Measurements from ENCODE around the gene PABPN1L. TPM values are rescaled to one million over a fixed set of nuclear protein-coding genes. Genes with fewer than 3 reads are reported as not detected.

Gene PABPN1L, protein sequence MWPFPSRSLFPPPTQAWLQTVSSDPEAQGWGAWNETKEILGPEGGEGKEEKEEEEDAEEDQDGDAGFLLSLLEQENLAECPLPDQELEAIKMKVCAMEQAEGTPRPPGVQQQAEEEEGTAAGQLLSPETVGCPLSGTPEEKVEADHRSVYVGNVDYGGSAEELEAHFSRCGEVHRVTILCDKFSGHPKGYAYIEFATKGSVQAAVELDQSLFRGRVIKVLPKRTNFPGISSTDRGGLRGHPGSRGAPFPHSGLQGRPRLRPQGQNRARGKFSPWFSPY
- 0.57 TPM for total RNA-seq (2021; ENCODE audit: unreplicated experiment)
- 0.07 and 0.33 TPM in 2 replicates for polyA plus RNA-seq (2012)
- Bru-seq, nascent RNA = percentile 27 among the genes with signal in this experiment
- BruChase-seq, experiment 1, labeled RNA remaining after a 6-hour chase = percentile 26 among the genes with signal in this experiment
- percentile 34 among the genes with signal in this experiment for BruChase-seq, experiment 2, labeled RNA remaining after a 2-hour chase
- long read RNA-seq, partial matches to known transcripts = 0 of 1 reads
- long read RNA-seq, other reads (novel, unspliced or antisense) = 1 of 1 reads

DNA sequence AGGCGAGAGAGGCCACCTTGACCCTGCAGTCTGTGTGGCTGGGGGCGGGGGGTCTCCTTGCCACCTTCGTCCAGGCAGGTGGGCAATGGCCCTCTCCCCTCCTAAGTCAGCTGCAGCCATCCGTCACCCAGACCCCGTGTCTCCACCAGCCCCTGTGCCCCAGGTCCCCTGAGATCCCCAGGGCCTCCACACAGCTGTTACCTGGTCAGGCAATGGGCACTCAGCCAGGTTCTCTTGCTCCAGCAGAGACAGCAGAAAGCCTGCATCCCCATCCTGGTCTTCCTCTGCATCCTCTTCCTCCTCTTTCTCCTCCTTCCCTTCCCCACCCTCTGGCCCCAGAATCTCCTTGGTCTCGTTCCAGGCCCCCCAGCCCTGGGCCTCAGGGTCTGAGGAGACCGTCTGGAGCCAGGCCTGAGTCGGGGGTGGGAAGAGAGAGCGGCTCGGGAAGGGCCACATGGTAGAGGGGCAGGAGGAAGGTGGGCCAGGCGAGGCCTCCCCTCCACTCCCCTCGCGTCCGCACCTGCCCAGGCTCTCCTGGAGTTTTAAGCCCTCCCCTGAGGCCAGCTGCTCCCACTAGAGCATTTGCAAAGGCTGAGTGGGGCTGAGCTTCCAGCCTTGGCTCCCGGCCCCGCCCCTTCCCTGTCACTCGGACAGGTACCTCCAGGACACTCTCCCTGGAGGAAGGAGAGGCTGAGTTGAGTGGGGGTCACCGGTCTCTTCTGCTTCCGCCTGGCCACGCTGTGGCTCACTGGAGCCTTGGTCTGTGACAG, at the start of gene PABPN1L:
Gene PABPN1L (minus strand): TSS at position 510 of the 770 bp plus-strand sequence. CDS start 54 bp downstream, at position 456.
- ChIA-PET RAD21 (ENCODE audit: low non-redundant PET in 1 of 2, low total read pairs in 2 of 2, uncharacterized antibody in 2 of 2, unreplicated experiment in 2 of 2) (no interaction called here), CTCF (no interaction called here), POLR2A (no interaction called here)
- no TSS peak for BruUV-seq (replicated peaks)
- no peak for TF ChIP-seq JUND (IDR thresholded peaks at IDR 0.05)
- TF ChIP-seq TCF7L2 (IDR thresholded peaks at IDR 0.05; ENCODE audit: borderline replicate concordance, extremely low read depth, insufficient read depth, insufficient read length) = no peak
- TF ChIP-seq, protein P1, sequence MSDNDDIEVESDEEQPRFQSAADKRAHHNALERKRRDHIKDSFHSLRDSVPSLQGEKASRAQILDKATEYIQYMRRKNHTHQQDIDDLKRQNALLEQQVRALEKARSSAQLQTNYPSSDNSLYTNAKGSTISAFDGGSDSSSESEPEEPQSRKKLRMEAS (IDR thresholded peaks at IDR 0.05) = no peak
- TF ChIP-seq, protein P2, sequence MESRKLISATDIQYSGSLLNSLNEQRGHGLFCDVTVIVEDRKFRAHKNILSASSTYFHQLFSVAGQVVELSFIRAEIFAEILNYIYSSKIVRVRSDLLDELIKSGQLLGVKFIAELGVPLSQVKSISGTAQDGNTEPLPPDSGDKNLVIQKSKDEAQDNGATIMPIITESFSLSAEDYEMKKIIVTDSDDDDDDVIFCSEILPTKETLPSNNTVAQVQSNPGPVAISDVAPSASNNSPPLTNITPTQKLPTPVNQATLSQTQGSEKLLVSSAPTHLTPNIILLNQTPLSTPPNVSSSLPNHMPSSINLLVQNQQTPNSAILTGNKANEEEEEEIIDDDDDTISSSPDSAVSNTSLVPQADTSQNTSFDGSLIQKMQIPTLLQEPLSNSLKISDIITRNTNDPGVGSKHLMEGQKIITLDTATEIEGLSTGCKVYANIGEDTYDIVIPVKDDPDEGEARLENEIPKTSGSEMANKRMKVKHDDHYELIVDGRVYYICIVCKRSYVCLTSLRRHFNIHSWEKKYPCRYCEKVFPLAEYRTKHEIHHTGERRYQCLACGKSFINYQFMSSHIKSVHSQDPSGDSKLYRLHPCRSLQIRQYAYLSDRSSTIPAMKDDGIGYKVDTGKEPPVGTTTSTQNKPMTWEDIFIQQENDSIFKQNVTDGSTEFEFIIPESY (IDR thresholded peaks at IDR 0.05; ENCODE audit: extremely low read depth, insufficient replicate concordance, low read length) = no peak
- no peak for TF ChIP-seq SP1 (IDR thresholded peaks at IDR 0.05; ENCODE audit: low read depth)
- TF ChIP-seq ZFX (IDR thresholded peaks at IDR 0.05) = no peak
- TF ChIP-seq, protein P3, sequence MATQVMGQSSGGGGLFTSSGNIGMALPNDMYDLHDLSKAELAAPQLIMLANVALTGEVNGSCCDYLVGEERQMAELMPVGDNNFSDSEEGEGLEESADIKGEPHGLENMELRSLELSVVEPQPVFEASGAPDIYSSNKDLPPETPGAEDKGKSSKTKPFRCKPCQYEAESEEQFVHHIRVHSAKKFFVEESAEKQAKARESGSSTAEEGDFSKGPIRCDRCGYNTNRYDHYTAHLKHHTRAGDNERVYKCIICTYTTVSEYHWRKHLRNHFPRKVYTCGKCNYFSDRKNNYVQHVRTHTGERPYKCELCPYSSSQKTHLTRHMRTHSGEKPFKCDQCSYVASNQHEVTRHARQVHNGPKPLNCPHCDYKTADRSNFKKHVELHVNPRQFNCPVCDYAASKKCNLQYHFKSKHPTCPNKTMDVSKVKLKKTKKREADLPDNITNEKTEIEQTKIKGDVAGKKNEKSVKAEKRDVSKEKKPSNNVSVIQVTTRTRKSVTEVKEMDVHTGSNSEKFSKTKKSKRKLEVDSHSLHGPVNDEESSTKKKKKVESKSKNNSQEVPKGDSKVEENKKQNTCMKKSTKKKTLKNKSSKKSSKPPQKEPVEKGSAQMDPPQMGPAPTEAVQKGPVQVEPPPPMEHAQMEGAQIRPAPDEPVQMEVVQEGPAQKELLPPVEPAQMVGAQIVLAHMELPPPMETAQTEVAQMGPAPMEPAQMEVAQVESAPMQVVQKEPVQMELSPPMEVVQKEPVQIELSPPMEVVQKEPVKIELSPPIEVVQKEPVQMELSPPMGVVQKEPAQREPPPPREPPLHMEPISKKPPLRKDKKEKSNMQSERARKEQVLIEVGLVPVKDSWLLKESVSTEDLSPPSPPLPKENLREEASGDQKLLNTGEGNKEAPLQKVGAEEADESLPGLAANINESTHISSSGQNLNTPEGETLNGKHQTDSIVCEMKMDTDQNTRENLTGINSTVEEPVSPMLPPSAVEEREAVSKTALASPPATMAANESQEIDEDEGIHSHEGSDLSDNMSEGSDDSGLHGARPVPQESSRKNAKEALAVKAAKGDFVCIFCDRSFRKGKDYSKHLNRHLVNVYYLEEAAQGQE (IDR thresholded peaks at IDR 0.05; ENCODE audit: low read depth) = no peak
- no peak for TF ChIP-seq EZH2 (IDR thresholded peaks at IDR 0.05)
- no peak for TF ChIP-seq YY1 (IDR thresholded peaks at IDR 0.05; ENCODE audit: extremely low read depth, insufficient replicate concordance, low read depth, low read length)
- TF ChIP-seq EGR1 (IDR thresholded peaks at IDR 0.05; ENCODE audit: low read depth) = no peak
- TF ChIP-seq SIN3A (IDR thresholded peaks at IDR 0.05; ENCODE audit: low read depth) = no peak
- TF ChIP-seq EZH2phosphoT487 (IDR thresholded peaks at IDR 0.05; ENCODE audit: borderline replicate concordance) = no peak
- TF ChIP-seq CEBPB (IDR thresholded peaks at IDR 0.05; ENCODE audit: low read depth) = no peak
- TF ChIP-seq FOSL1 (IDR thresholded peaks at IDR 0.05; ENCODE audit: low read depth) = no peak
- TF ChIP-seq RAD21 (IDR thresholded peaks at IDR 0.05; ENCODE audit: low read depth) = no peak
- TF ChIP-seq ZNF274 (IDR thresholded peaks at IDR 0.05; ENCODE audit: low read depth, low read length) = no peak
- TF ChIP-seq, protein P4, sequence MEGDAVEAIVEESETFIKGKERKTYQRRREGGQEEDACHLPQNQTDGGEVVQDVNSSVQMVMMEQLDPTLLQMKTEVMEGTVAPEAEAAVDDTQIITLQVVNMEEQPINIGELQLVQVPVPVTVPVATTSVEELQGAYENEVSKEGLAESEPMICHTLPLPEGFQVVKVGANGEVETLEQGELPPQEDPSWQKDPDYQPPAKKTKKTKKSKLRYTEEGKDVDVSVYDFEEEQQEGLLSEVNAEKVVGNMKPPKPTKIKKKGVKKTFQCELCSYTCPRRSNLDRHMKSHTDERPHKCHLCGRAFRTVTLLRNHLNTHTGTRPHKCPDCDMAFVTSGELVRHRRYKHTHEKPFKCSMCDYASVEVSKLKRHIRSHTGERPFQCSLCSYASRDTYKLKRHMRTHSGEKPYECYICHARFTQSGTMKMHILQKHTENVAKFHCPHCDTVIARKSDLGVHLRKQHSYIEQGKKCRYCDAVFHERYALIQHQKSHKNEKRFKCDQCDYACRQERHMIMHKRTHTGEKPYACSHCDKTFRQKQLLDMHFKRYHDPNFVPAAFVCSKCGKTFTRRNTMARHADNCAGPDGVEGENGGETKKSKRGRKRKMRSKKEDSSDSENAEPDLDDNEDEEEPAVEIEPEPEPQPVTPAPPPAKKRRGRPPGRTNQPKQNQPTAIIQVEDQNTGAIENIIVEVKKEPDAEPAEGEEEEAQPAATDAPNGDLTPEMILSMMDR (IDR thresholded peaks at IDR 0.05 in 2 of 3, conservative IDR thresholded peaks at IDR 0.05 in 1 of 3; ENCODE audit: borderline replicate concordance in 1 of 3, insufficient read depth in 1 of 3, low read depth in 2 of 3, low read length in 2 of 3) = no peak
- Histone ChIP-seq H3K27me3 (ENCODE audit: insufficient read depth, low read length) (no peaks in the 10 kb centered on the region), H3K4me1 (ENCODE audit: control insufficient read depth in 1 of 2, insufficient read depth in 2 of 2, low read length in 2 of 2) (no peaks in the 10 kb centered on the region), H2AFZ (ENCODE audit: low read depth, low read length, poor library complexity, severe bottlenecking) (no peak within 1 kb of the TSS), H3K9ac (ENCODE audit: low read length) (no peak within 1 kb of the TSS), H3K27ac (ENCODE audit: low read depth, low read length) (no peak within 1 kb of the TSS), H3K4me3 (replicated peaks in 1 of 2; ENCODE audit: low read depth in 1 of 2, low read length in 2 of 2) (no peak within 1 kb of the TSS), H3K79me2 (ENCODE audit: insufficient read depth, low read length) (no peaks in the 10 kb centered on the region), H4K20me1 (ENCODE audit: insufficient read depth) (no peaks in the 10 kb centered on the region), H3K36me3 (ENCODE audit: control insufficient read depth in 1 of 2, insufficient read depth in 2 of 2, low read length in 2 of 2) (peaks cover 0 to 3% of the 10 kb centered on the region in 2 experiments; a peak in 2 of 4 replicates), H3K4me2 (ENCODE audit: low read length) (no peak within 1 kb of the TSS), H3K9me3 (ENCODE audit: control insufficient read depth in 1 of 2, insufficient read depth in 1 of 2, low read depth in 1 of 2, low read length in 2 of 2) (no peaks in the 10 kb centered on the region), H3K9me2 (ENCODE audit: insufficient read depth) (no peaks in the 10 kb centered on the region)
- ATAC-seq = no peak
- intact Hi-C loops (cut with micrococcal nuclease) = no loop called here
- no peak for DNase-seq (ENCODE audit: low read depth, low spot score)

Data from HCT116 (cell line).